Ectodermal cell (in vitro differentiated cells): ENCODE data around the gene HENMT1.

Experiments
- H3K27ac ChIP-seq: 2 replicates; pipeline ENCODE4 v1.7.0; 2013; ENCODE audit warnings: mild to moderate bottlenecking, low read depth, low read length; ENCODE audit not compliant: insufficient read depth, poor library complexity, severe bottlenecking
- H3K27me3 ChIP-seq: 2 replicates; pipeline ENCODE4 v1.7.0; 2013; ENCODE audit warnings: mild to moderate bottlenecking, low read length; ENCODE audit not compliant: insufficient read depth, control insufficient read depth, poor library complexity, severe bottlenecking
- H3K36me3 ChIP-seq: one replicate; pipeline ENCODE4 v1.7.0; 2013; ENCODE audit warnings: low read length; ENCODE audit not compliant: control insufficient read depth, insufficient read depth
- H3K4me1 ChIP-seq: one replicate; pipeline ENCODE4 v1.7.0; 2013; ENCODE audit warnings: low read length; ENCODE audit not compliant: control insufficient read depth, insufficient read depth
- H3K4me3 ChIP-seq: 2 replicates; pipeline ENCODE4 v1.7.0; 2013; ENCODE audit warnings: low read depth, low read length, control low read depth; ENCODE audit not compliant: insufficient read depth
- H3K9me3 ChIP-seq: 2 replicates; pipeline ENCODE4 v1.7.0; 2013; ENCODE audit warnings: mild to moderate bottlenecking, low read length, moderate library complexity; ENCODE audit not compliant: control insufficient read depth
- WGBS, 2 experiments: methylation state at CpG; one replicate each; pipeline ENCODE4 v1.1.7; 2013; ENCODE audit warnings: missing lambda C conversion rate in 2 of 2; 5-methylcytosine and 5-hydroxymethylcytosine counted together

HENMT1 gene

GRCh38 chr1:108605633-108606032 lies 55.3 kb downstream of the HENMT1 start:
- H3K4me1 ChIP-seq: no peaks in the 10 kb centered on the region
- H3K4me3 ChIP-seq: no peak overlapping the region
- H3K36me3 ChIP-seq: no peaks in the 10 kb centered on the region
- H3K27me3 ChIP-seq: no peaks in the 10 kb centered on the region
- H3K27ac ChIP-seq: no peak overlapping the region
- no peaks in the 10 kb centered on the region for H3K9me3 ChIP-seq

DNA sequence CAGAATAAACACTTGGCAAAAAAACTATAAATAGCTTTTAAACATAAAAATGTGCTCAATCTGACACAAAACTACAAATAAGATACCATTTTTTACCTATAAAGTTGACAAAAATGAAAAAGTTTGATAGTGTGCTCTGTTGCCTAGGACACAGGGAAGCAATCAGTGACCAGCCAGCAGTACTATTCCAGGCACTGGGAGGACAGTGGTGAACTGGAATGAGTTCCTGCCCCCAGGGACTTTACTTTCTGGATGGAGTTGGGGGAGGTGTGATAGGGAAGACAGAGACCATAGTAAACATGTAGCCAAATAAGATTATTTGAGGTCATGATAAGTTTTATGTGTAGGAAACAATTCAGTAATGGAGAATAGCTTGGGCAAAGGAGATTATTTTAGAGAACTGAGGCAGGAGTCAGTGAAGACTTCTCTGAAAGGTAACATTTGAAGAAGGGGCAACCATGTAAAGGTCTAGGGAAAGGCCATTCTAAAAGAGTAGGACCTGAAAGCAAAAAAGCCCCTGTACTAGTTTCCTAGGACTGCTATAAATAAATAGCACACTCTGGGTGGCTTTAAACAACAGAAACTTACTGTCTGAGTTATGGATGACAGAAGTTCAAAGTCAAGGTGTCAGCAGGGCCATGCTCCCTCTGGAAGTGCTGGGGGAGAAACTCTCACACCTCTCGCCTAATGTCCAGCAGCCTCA lies 59.0 kb downstream of the HENMT1 start:
- H3K27me3 ChIP-seq: no peaks in the 10 kb centered on the region
- H3K27ac ChIP-seq: no peak overlapping the region
- no peak overlapping the region for H3K4me3 ChIP-seq
- H3K4me1 ChIP-seq: no peaks in the 10 kb centered on the region
- 83 to 95% methylated on average over 1 of the region's 1 CpG for WGBS, 2 experiments
- H3K9me3 ChIP-seq: no peaks in the 10 kb centered on the region
- no peaks in the 10 kb centered on the region for H3K36me3 ChIP-seq

GRCh38 chr1:108600504-108600903 lies 60.4 kb downstream of the HENMT1 start:
- no peak overlapping the region for H3K4me3 ChIP-seq
- H3K9me3 ChIP-seq: no peaks in the 10 kb centered on the region
- no peak overlapping the region for H3K27ac ChIP-seq
- no peaks in the 10 kb centered on the region for H3K27me3 ChIP-seq
- H3K36me3 ChIP-seq: no peaks in the 10 kb centered on the region
- 90 to 94% methylated on average over 2 to 4 of the region's 4 CpGs for WGBS, 2 experiments
- H3K4me1 ChIP-seq: no peaks in the 10 kb centered on the region

DNA sequence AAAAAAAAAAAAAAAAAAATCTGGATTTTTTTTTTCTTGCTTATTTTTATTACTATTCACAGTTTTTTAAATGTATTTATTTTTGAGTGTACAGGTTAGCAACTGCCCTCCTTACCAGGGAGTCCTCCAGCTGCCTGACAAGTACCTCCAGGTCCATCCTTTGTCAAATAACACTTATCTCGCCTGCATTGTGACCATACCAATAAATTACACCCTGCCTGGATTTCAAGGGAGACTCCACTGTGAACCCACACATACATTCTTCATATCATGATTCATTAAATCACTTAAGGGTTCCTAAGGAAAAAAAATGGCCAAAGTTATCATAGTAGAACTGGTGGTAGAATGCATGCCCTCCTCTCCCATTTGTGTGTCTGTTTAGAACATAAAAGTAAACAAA lies 62.6 kb downstream of the HENMT1 start:
- no peak overlapping the region for H3K4me3 ChIP-seq
- no peaks in the 10 kb centered on the region for H3K27me3 ChIP-seq
- H3K27ac ChIP-seq: no peak overlapping the region
- WGBS, 2 experiments: 95 to 97% methylated on average over 1 of the region's 1 CpG
- no peaks in the 10 kb centered on the region for H3K9me3 ChIP-seq
- H3K4me1 ChIP-seq: no peaks in the 10 kb centered on the region
- H3K36me3 ChIP-seq: no peaks in the 10 kb centered on the region
